Breast epithelium (tissue), 3 donors: ENCODE results near the gene FARP1.

Experiments used
- CTCF ChIP-seq, 3 donors: fragments of 450-650 bp; IDR thresholded peaks; one replicate each; pipeline ENCODE4 v1.5.1; 2016 to 2017; ENCODE audit warnings: antibody characterized with exemption in 3 of 3, mild to moderate bottlenecking in 3 of 3, moderate library complexity in 3 of 3
- POLR2A ChIP-seq: fragments of 450-650 bp; IDR thresholded peaks from one replicate; pipeline ENCODE4 v1.6.1; 2016; ENCODE audit warnings: antibody characterized with exemption, mild to moderate bottlenecking, moderate library complexity
- POLR2AphosphoS5 ChIP-seq, 3 donors: sonication (generic); formaldehyde crosslinking; IDR thresholded peaks; one replicate each; pipeline ENCODE4 v1.6.1; 2017; ENCODE audit warnings: antibody characterized with exemption in 3 of 3

GRCh38 chr13:98320561-98321105 is 177.7 kb downstream of the FARP1 start:
- TF ChIP-seq CTCF (IDR thresholded peaks at IDR 0.05) (no peak), POLR2A (no peak), POLR2AphosphoS5 (IDR thresholded peaks at IDR 0.05) (no peak)
